ENCODE data around the gene MPPED1.

DNA sequence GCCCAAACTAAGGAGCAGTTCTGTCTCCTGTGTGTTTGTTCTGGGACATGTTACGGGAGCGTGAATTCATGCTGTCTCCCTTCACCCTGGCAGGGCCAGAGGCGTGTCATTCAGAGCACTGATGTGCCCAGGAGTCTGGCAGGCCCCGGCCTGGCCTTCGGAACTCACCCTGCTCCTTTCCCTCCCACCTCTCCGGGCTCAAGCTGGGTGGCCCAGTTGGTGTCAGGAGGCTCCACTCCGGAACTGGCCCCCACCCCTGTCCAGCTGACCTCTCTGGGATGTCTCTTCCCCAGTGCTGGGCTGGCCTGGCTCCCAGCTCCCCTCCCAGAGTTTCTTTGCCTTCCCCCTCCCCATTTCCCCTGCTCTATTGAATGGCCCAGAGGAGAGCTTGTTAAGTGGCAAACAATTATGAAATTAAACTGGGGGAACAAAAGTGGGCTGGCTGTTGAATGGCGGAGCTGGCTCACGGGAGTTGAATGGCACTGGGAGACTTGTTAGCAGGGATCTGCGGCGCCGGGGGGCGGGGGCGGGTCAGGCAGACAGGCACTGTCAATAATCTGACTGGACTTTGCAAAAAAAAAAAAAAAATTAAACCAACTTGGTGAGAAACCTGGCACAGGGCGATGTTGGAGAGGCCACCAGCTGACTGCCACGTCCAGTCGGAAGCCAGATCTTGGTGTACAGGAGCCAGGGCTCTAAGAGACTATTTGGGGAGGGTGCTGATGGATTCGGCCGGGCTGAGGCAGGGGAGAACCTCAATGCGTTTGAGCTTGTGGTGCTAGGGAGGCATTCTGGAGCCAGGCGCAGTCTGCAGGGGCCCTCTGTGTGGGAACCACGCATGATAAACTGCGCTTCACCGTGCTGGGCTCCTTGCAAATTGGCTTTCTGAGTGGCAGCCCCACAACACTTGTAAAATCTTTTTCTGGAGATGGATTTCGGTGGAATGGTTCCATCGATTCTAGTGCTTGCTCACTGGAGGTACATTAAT is 1.3 kb downstream of the MPPED1 start:
- TF ChIP-seq, protein P1, sequence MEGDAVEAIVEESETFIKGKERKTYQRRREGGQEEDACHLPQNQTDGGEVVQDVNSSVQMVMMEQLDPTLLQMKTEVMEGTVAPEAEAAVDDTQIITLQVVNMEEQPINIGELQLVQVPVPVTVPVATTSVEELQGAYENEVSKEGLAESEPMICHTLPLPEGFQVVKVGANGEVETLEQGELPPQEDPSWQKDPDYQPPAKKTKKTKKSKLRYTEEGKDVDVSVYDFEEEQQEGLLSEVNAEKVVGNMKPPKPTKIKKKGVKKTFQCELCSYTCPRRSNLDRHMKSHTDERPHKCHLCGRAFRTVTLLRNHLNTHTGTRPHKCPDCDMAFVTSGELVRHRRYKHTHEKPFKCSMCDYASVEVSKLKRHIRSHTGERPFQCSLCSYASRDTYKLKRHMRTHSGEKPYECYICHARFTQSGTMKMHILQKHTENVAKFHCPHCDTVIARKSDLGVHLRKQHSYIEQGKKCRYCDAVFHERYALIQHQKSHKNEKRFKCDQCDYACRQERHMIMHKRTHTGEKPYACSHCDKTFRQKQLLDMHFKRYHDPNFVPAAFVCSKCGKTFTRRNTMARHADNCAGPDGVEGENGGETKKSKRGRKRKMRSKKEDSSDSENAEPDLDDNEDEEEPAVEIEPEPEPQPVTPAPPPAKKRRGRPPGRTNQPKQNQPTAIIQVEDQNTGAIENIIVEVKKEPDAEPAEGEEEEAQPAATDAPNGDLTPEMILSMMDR (conservative IDR thresholded peaks at IDR 0.05; ENCODE audit: low read depth, low read length): no peak
- no peak for TF ChIP-seq EZH2 (IDR thresholded peaks at IDR 0.05; ENCODE audit: borderline replicate concordance, low read depth, low read length, poor library complexity, severe bottlenecking)

Measured in A673 (cell line).